Neural crest cell (in vitro differentiated cells): ENCODE measurements around the gene CAPZB. TPM values are rescaled to one million over a fixed set of nuclear protein-coding genes. Genes with fewer than 3 reads are reported as not detected.

ENCODE experiments used
- DNase-seq: peaks from one replicate; pipeline ENCODE4 v3.0.0; 2021; ENCODE audit warnings: low read depth, mixed read lengths, low spot score
- H3K27ac Mint-ChIP-seq: one replicate; pipeline ENCODE4 v1.8.0; 2021; ENCODE audit warnings: mild to moderate bottlenecking, mixed read lengths; ENCODE audit not compliant: unreplicated experiment
- H3K27me3 Mint-ChIP-seq: 2 replicates; pipeline ENCODE4 v1.8.0; 2021; ENCODE audit warnings: low read depth, mild to moderate bottlenecking, mixed read lengths
- H3K36me3 Mint-ChIP-seq: 2 replicates; pipeline ENCODE4 v1.8.0; 2021; ENCODE audit warnings: low read depth, mild to moderate bottlenecking, mixed read lengths
- H3K4me1 Mint-ChIP-seq: 2 replicates; pipeline ENCODE4 v1.8.0; 2021; ENCODE audit warnings: mixed read lengths
- H3K4me3 Mint-ChIP-seq: one replicate; pipeline ENCODE4 v1.8.0; 2021; ENCODE audit warnings: mild to moderate bottlenecking, mixed read lengths
- H3K9me3 Mint-ChIP-seq: 2 replicates; pipeline ENCODE4 v1.8.0; 2021; ENCODE audit warnings: mixed read lengths
- CTCF ChIP-seq: fragments of 200-600 bp; sonication (generic); conservative IDR thresholded peaks from 2 replicates; pipeline ENCODE4 v1.5.0; 2021; ENCODE audit warnings: antibody characterized with exemption, mild to moderate bottlenecking
- total RNA-seq: library from RNA; stranded (reverse); gene quantifications from 2 replicates; pipeline ENCODE4 v1.2.1, GENCODE V29; 2021

The CAPZB gene
- total RNA-seq, 1 donor from 2014 or later, result 256 TPM

GRCh38 chr1:19435851-19436455, 49.4 kb downstream of the CAPZB start:
- no peak for DNase-seq
- Mint-ChIP-seq H3K4me1 (peaks cover 26% of the 10 kb centered on the region), H3K27ac (no peak overlapping the region), H3K4me3 (no peak overlapping the region), H3K27me3 (no peaks in the 10 kb centered on the region), H3K36me3 (no peaks in the 10 kb centered on the region), H3K9me3 (no peaks in the 10 kb centered on the region)
- no peak for TF ChIP-seq CTCF

GRCh38 chr1:19435181-19435580, 50.2 kb downstream of the CAPZB start:
- no peak overlapping the region for H3K4me3 Mint-ChIP-seq
- DNase-seq, result no peak
- H3K36me3 Mint-ChIP-seq, result no peaks in the 10 kb centered on the region
- H3K27ac Mint-ChIP-seq, result peak overlapping the region; percentile 33
- H3K27me3 Mint-ChIP-seq, result no peaks in the 10 kb centered on the region
- peaks cover 32% of the 10 kb centered on the region for H3K4me1 Mint-ChIP-seq
- no peak for TF ChIP-seq CTCF
- H3K9me3 Mint-ChIP-seq, result no peaks in the 10 kb centered on the region

GRCh38 chr1:19433719-19433998, 51.7 kb downstream of the CAPZB start:
- H3K27ac Mint-ChIP-seq, result no peak overlapping the region
- peaks cover 37% of the 10 kb centered on the region for H3K4me1 Mint-ChIP-seq
- no peaks in the 10 kb centered on the region for H3K36me3 Mint-ChIP-seq
- DNase-seq, result no peak
- H3K9me3 Mint-ChIP-seq, result no peaks in the 10 kb centered on the region
- no peak overlapping the region for H3K4me3 Mint-ChIP-seq
- TF ChIP-seq CTCF, result no peak
- H3K27me3 Mint-ChIP-seq, result no peaks in the 10 kb centered on the region

GRCh38 chr1:19432943-19433718, 52.2 kb downstream of the CAPZB start:
- Mint-ChIP-seq H3K27ac (no peak overlapping the region), H3K36me3 (no peaks in the 10 kb centered on the region), H3K4me1 (peaks cover 38% of the 10 kb centered on the region), H3K4me3 (no peak overlapping the region), H3K27me3 (no peaks in the 10 kb centered on the region), H3K9me3 (no peaks in the 10 kb centered on the region)
- no peak for TF ChIP-seq CTCF
- no peak for DNase-seq

GRCh38 chr1:19430121-19431068, 54.9 kb downstream of the CAPZB start:
- peaks cover 54% of the 10 kb centered on the region for H3K4me1 Mint-ChIP-seq
- H3K36me3 Mint-ChIP-seq, result no peaks in the 10 kb centered on the region
- TF ChIP-seq CTCF, result no peak
- H3K4me3 Mint-ChIP-seq, result no peak overlapping the region
- no peaks in the 10 kb centered on the region for H3K27me3 Mint-ChIP-seq
- no peaks in the 10 kb centered on the region for H3K9me3 Mint-ChIP-seq
- no peak for DNase-seq
- no peak overlapping the region for H3K27ac Mint-ChIP-seq
